ENCODE data around the gene INPP5D. TPM values are rescaled to one million over a fixed set of nuclear protein-coding genes. Genes with fewer than 3 reads are reported as not detected.
A peak's percentile ranks its signal among the peaks of the same experiment; 100 is the strongest.
"Not testable (repeated sequence)": the region's sequence is repeated elsewhere in the genome, so short reads cannot be mapped to it uniquely, and the experiment has no call there.

Gene INPP5D
- total RNA-seq, 2 experiments from 2014 or later, result 129 to 135 TPM

- POLR2A ChIA-PET, result no interaction called here
- H3K27ac Mint-ChIP-seq, result no peak overlapping the region
- ATAC-seq (ENCODE audit: low read depth) (no peak), DNase-seq (no peak)
- H3K4me3 Mint-ChIP-seq, result no peak overlapping the region
- peaks cover 30% of the 10 kb centered on the region for H3K4me1 Mint-ChIP-seq
- H3K36me3 Mint-ChIP-seq, result peaks cover 67% of the 10 kb centered on the region
- H3K9me3 Mint-ChIP-seq, result peaks cover 7% of the 10 kb centered on the region
- no peaks in the 10 kb centered on the region for H3K27me3 Mint-ChIP-seq
Observed at GRCh38 chr2:233147136-233147828, 87.1 kb downstream of the INPP5D start.

- Mint-ChIP-seq H3K4me3 (no peak overlapping the region), H3K36me3 (peaks cover 68% of the 10 kb centered on the region), H3K27ac (no peak overlapping the region), H3K9me3 (peaks cover 7% of the 10 kb centered on the region), H3K27me3 (no peaks in the 10 kb centered on the region), H3K4me1 (peaks cover 24% of the 10 kb centered on the region)
- DNase-seq, result no peak
- ATAC-seq (ENCODE audit: low read depth), result no peak
- POLR2A ChIA-PET, result no interaction called here
Observed at GRCh38 chr2:233147829-233148167, 87.7 kb downstream of the INPP5D start.

GRCh38 chr2:233148354-233148753 lies 88.2 kb downstream of the INPP5D start:
- peaks cover 7% of the 10 kb centered on the region for H3K9me3 Mint-ChIP-seq
- peaks cover 65% of the 10 kb centered on the region for H3K36me3 Mint-ChIP-seq
- H3K4me3 Mint-ChIP-seq, result no peak overlapping the region
- POLR2A ChIA-PET, result no interaction called here
- H3K4me1 Mint-ChIP-seq, result peaks cover 20% of the 10 kb centered on the region
- H3K27me3 Mint-ChIP-seq, result no peaks in the 10 kb centered on the region
- DNase-seq, result no peak
- ATAC-seq (ENCODE audit: low read depth), result no peak
- H3K27ac Mint-ChIP-seq, result peak overlapping the region; percentile 0

- POLR2A ChIA-PET, result no interaction called here
- peaks cover 8% of the 10 kb centered on the region for H3K4me1 Mint-ChIP-seq
- H3K9me3 Mint-ChIP-seq, result no peaks in the 10 kb centered on the region
- DNase-seq, result no peak
- H3K4me3 Mint-ChIP-seq, result no peak overlapping the region
- no peaks in the 10 kb centered on the region for H3K27me3 Mint-ChIP-seq
- no peak for ATAC-seq (ENCODE audit: low read depth)
- H3K36me3 Mint-ChIP-seq, result peaks cover 50% of the 10 kb centered on the region
- H3K27ac Mint-ChIP-seq, result no peak overlapping the region
Observed at GRCh38 chr2:233152541-233152940, 92.4 kb downstream of the INPP5D start.

GRCh38 chr2:233153146-233153798 lies 93.1 kb downstream of the INPP5D start:
- Mint-ChIP-seq H3K36me3 (peaks cover 50% of the 10 kb centered on the region), H3K9me3 (no peaks in the 10 kb centered on the region), H3K4me1 (peaks cover 5% of the 10 kb centered on the region), H3K27ac (peak overlapping the region; percentile 58), H3K27me3 (no peaks in the 10 kb centered on the region), H3K4me3 (no peak overlapping the region)
- DNase-seq (no peak), ATAC-seq (ENCODE audit: low read depth) (no peak)
- POLR2A ChIA-PET, result no interaction called here

- Mint-ChIP-seq H3K4me3 (no peak overlapping the region), H3K27me3 (no peaks in the 10 kb centered on the region), H3K36me3 (peaks cover 43% of the 10 kb centered on the region), H3K9me3 (no peaks in the 10 kb centered on the region), H3K4me1 (peaks cover 3% of the 10 kb centered on the region), H3K27ac (no peak overlapping the region)
- no peak for DNase-seq
- POLR2A ChIA-PET, result no interaction called here
- no peak for ATAC-seq (ENCODE audit: low read depth)
Observed at GRCh38 chr2:233156001-233156400, 95.9 kb downstream of the INPP5D start.

GRCh38 chr2:233156461-233156860 lies 96.3 kb downstream of the INPP5D start:
- H3K4me1 Mint-ChIP-seq; DNase-seq; H3K4me3 Mint-ChIP-seq; H3K27me3 Mint-ChIP-seq; H3K9me3 Mint-ChIP-seq; ATAC-seq (ENCODE audit: low read depth); H3K27ac Mint-ChIP-seq; POLR2A ChIA-PET: not testable (repeated sequence)
- peaks cover 42% of the 10 kb centered on the region for H3K36me3 Mint-ChIP-seq

GRCh38 chr2:233161730-233162129 lies 101.6 kb downstream of the INPP5D start:
- Mint-ChIP-seq H3K9me3 (no peaks in the 10 kb centered on the region), H3K4me1 (no peaks in the 10 kb centered on the region), H3K36me3 (peaks cover 26% of the 10 kb centered on the region), H3K27me3 (no peaks in the 10 kb centered on the region), H3K4me3 (no peak overlapping the region), H3K27ac (no peak overlapping the region)
- DNase-seq (no peak), ATAC-seq (ENCODE audit: low read depth) (no peak)
- POLR2A ChIA-PET, result no interaction called here

GRCh38 chr2:233162770-233163169 lies 102.6 kb downstream of the INPP5D start:
- DNase-seq, result no peak
- Mint-ChIP-seq H3K4me1 (no peaks in the 10 kb centered on the region), H3K36me3 (peaks cover 24% of the 10 kb centered on the region), H3K9me3 (no peaks in the 10 kb centered on the region), H3K27ac (peak overlapping the region; percentile 44), H3K27me3 (no peaks in the 10 kb centered on the region), H3K4me3 (no peak overlapping the region)
- no peak for ATAC-seq (ENCODE audit: low read depth)
- POLR2A ChIA-PET, result no interaction called here

GRCh38 chr2:233163486-233164103 lies 103.5 kb downstream of the INPP5D start:
- POLR2A ChIA-PET, result no interaction called here
- H3K36me3 Mint-ChIP-seq, result peaks cover 19% of the 10 kb centered on the region
- H3K27ac Mint-ChIP-seq, result no peak overlapping the region
- DNase-seq (no peak), ATAC-seq (ENCODE audit: low read depth) (no peak)
- H3K4me1 Mint-ChIP-seq, result no peaks in the 10 kb centered on the region
- no peaks in the 10 kb centered on the region for H3K9me3 Mint-ChIP-seq
- H3K27me3 Mint-ChIP-seq, result no peaks in the 10 kb centered on the region
- H3K4me3 Mint-ChIP-seq, result no peak overlapping the region

GRCh38 chr2:233164128-233164635 lies 104.0 kb downstream of the INPP5D start:
- Mint-ChIP-seq H3K9me3 (no peaks in the 10 kb centered on the region), H3K36me3 (peaks cover 22% of the 10 kb centered on the region), H3K4me1 (no peaks in the 10 kb centered on the region), H3K27ac (peak overlapping the region; percentile 33), H3K4me3 (no peak overlapping the region), H3K27me3 (no peaks in the 10 kb centered on the region)
- POLR2A ChIA-PET, result no interaction called here
- ATAC-seq (ENCODE audit: low read depth) (no peak), DNase-seq (no peak)

GRCh38 chr2:233164967-233165366 lies 104.8 kb downstream of the INPP5D start:
- no peak for DNase-seq

GRCh38 chr2:233165543-233165894 lies 105.4 kb downstream of the INPP5D start:
- peaks cover 24% of the 10 kb centered on the region for H3K36me3 Mint-ChIP-seq
- no peaks in the 10 kb centered on the region for H3K27me3 Mint-ChIP-seq
- peaks cover 1% of the 10 kb centered on the region for H3K4me1 Mint-ChIP-seq
- DNase-seq, result no peak
- peak; percentile 27 for ATAC-seq (ENCODE audit: low read depth)
- no peaks in the 10 kb centered on the region for H3K9me3 Mint-ChIP-seq
- POLR2A ChIA-PET, result no interaction called here
- H3K27ac Mint-ChIP-seq, result no peak overlapping the region
- H3K4me3 Mint-ChIP-seq, result no peak overlapping the region

More at GRCh38 chr2:233164967-233165366, 104.8 kb downstream of the INPP5D start:
- no peaks in the 10 kb centered on the region for H3K27me3 Mint-ChIP-seq
- ATAC-seq (ENCODE audit: low read depth), result no peak
- no peaks in the 10 kb centered on the region for H3K9me3 Mint-ChIP-seq
- POLR2A ChIA-PET, result no interaction called here
- no peak overlapping the region for H3K27ac Mint-ChIP-seq
- peaks cover 1% of the 10 kb centered on the region for H3K4me1 Mint-ChIP-seq
- H3K36me3 Mint-ChIP-seq, result peaks cover 21% of the 10 kb centered on the region
- no peak overlapping the region for H3K4me3 Mint-ChIP-seq
